Fibroblast of peridontal ligament (primary cell): ENCODE results near the gene CRIM1.
"Not testable (repeated sequence)": the region's sequence is repeated elsewhere in the genome, so short reads cannot be mapped to it uniquely, and the experiment has no call there.

Experiments used
- DNase-seq: peaks from one replicate; pipeline ENCODE4 v3.0.0-alpha.2; 2010; ENCODE audit errors: extremely low read depth

CRIM1 gene

DNA sequence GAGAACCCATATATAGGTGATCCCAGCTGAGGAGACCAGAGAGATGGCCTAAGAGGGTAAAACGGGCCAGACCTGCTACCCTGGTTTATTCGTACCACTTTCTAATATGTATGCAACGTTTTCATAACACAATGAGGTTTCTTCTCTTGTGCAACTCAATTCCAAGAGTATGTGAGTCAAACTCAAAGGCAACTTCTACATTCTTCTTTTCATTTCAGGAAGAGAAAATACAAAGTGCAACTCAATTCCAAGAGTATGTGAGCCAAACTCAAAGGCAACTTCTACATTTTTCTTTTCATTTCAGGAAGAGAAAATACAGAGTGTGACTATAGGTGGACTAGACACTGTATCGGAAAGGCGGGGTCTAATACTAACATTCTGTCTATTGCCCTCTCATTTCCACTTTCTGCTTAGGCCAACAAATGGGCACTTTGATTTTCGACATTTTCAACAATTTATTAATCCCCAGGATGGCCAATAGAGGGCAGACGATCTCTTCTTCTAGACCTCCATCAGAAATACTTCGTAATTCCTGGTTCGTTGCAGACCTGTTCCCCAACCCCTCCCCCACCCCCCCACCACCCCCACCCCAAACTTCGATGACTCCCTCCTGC is 3.7 kb upstream of the CRIM1 start:
- peak; percentile 82 for DNase-seq

GRCh38 chr2:36352701-36353100 is 2.9 kb upstream of the CRIM1 start:
- DNase-seq = peak; percentile 67

- DNase-seq = no peak
Measured at GRCh38 chr2:36354811-36355150, 797 bp upstream of the CRIM1 start.

DNA sequence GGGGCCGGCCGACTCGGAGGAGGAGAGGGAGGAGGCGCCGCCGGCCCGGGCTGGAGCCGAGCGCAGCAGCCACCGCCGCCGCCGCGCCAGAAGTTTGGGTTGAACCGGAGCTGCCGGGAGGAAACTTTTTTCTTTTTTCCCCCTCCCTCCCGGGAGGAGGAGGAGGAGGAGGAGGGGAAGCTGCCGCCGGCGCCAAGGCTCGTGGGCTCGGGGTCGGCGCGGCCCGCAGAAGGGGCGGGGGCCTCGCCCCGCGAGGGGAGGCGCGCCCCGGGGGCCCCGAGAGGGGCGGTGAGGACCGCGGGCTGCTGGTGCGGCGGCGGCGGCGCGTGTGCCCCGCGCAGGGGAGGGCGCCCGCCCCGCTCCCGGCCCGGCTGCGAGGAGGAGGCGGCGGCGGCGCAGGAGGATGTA is 316 bp downstream of the CRIM1 start:
- no peak for DNase-seq

- DNase-seq = no peak
Measured at GRCh38 chr2:36356298-36356989, 866 bp downstream of the CRIM1 start.

GRCh38 chr2:36356990-36357846 is 1.6 kb downstream of the CRIM1 start:
- DNase-seq = peak; percentile 71

- peak; percentile 86 for DNase-seq
Measured at GRCh38 chr2:36357847-36358659, 2.5 kb downstream of the CRIM1 start.

DNA sequence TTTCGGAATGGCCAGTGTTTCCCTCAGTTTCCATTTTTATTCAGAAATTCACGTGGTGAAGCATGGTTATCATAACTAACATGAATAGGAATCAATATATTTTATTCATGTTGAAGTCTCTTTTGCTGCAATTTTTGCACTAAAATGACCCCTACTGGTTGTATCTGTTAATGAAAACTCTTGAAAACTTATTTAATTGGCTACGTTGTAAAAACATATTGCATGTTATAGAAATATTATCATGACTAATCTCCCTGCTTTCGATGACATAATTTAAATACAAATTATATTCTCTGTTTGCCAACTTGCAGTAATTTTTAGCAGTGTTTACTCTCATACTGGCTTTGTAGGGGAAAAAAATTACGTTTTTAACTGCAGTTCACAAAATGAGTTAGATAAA is 3.5 kb downstream of the CRIM1 start:
- peak; percentile 69 for DNase-seq

- no peak for DNase-seq
Measured at GRCh38 chr2:36360063-36360462, 4.5 kb downstream of the CRIM1 start.

DNA sequence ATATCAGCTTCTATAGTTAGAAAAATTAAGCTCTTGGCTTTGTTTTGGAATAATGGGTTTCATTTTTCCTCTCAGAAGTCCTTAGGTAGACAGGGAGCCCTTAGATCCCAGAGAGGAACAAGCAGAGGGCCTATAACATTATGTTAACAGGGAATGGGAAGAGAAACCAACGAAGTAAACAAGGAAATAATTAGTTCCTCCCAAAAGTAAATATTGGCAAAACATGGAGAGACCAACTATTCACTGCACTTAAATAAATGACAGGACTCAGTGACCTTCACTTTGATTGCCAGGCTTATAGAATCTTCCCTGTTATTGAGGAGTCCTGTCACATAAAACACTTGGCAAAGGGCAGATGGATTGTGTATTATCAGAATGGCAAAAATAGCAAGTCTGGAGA is 5.3 kb downstream of the CRIM1 start:
- DNase-seq = no peak

DNA sequence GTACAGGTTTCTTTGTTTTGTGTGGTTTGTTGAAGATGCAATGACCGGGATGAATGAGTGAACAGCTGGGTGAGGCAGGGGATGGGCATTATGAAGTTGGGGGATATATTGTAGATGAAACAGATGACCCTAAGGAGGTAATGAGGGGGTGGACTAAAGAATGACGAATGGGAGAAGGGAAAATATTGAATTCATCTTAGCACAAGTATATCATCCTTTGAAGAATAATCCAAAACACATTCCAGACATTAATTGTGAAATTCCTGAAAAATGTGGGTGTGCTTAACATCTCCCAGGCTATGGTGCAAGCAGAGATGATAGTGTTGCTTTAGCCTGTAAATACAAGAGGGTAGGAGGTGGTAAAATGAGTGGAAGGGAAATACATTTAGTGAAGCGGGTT is 5.8 kb downstream of the CRIM1 start:
- DNase-seq = peak; percentile 65

GRCh38 chr2:36362291-36362690 is 6.7 kb downstream of the CRIM1 start:
- peak; percentile 80 for DNase-seq

DNA sequence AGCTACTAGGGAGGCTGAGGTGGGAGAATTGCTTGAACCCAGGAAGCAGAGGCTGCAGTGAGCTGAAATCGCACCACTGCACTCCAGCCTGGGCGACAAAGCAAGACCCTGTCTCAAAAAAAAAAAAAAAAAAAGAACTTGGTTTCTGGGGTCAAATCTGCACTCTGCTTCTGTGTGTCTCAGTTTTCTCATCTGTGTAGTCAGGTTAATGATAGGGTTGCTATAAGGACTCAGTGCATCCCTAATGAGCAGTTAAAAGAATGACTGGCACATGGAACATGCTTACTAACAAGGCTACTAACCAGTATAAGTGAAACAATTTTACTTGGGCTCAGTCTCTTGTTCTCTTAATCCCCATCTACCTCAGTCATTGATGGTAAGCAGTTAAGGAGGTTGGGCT is 7.5 kb downstream of the CRIM1 start:
- not testable (repeated sequence) for DNase-seq

- peak; percentile 56 for DNase-seq
Measured at GRCh38 chr2:36366491-36367120, 11.0 kb downstream of the CRIM1 start.

DNA sequence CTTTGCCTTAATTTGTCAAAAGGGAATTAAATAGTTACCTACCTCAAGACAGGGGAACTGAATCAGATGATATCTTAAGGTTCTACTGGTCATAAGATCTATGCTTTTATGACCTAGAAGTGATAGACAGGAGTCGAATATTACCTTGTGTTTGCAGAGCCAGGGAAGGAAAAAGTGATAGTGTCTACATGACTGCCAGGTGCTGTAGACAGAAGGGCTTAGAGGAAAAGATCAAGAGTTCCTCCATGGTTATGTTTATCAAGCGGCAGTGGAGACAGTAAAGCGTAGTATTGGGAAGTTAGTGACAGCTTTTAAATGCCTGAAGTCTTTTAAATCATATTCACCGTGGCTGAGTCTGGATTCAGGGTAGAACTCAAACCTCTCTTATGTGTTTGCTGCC is 11.9 kb downstream of the CRIM1 start:
- DNase-seq = no peak

GRCh38 chr2:36367895-36368353 is 12.3 kb downstream of the CRIM1 start:
- no peak for DNase-seq

DNA sequence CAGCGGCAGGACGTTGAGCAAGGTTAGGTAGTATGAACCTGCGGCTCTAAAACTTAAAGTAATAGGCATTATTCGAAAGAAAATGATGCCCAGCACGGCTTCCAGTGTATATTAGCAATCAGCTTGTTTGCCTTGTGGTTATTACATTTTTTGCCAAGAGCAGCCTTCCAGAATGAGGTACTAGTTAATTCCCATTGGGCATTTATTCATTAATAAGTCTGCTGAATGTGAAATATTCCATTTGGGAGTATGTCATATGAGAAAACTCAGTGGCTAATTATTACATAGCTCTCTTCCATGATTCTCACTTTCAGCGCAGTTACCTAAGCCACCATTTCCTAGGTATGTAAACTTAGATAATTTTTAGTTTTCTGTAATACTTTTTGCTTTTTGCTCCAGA is 12.9 kb downstream of the CRIM1 start:
- DNase-seq = no peak

GRCh38 chr2:36369163-36369562 is 13.6 kb downstream of the CRIM1 start:
- no peak for DNase-seq

GRCh38 chr2:36369716-36370115 is 14.1 kb downstream of the CRIM1 start:
- no peak for DNase-seq

- no peak for DNase-seq
Measured at GRCh38 chr2:36370281-36370680, 14.7 kb downstream of the CRIM1 start.

GRCh38 chr2:36371070-36371874 is 15.7 kb downstream of the CRIM1 start:
- peak; percentile 80 for DNase-seq
